ENCODE results near the gene ATRN. TPM values are rescaled to one million over a fixed set of nuclear protein-coding genes. Genes with fewer than 3 reads are reported as not detected.

The ATRN gene
- total RNA-seq, 1 experiment from 2014 or later, result 19.9 TPM

- ChIA-PET POLR2A (no interaction called here), CTCF (no interaction called here)
- Mint-ChIP-seq H3K27me3 (ENCODE audit: low read depth) (no peaks in the 10 kb centered on the region; the same call in 1 of the 2 replicates), H3K36me3 (no peaks in the 10 kb centered on the region), H3K9me3 (no peaks in the 10 kb centered on the region), H3K27ac (no peak overlapping the region), H3K4me1 (peaks cover 11% of the 10 kb centered on the region), H3K4me3 (no peak overlapping the region)
- TF ChIP-seq PRDM15 (CRISPR knock-in tag; IDR thresholded peaks at IDR 0.05) (no peak), CREB1 (CRISPR knock-in tag; IDR thresholded peaks at IDR 0.05) (no peak), FOXK1 (CRISPR knock-in tag; IDR thresholded peaks at IDR 0.05) (no peak), FOXP4 (CRISPR knock-in tag; IDR thresholded peaks at IDR 0.05) (no peak), ARID4B (CRISPR knock-in tag; IDR thresholded peaks at IDR 0.05; ENCODE audit: borderline replicate concordance) (no peak), PREB (CRISPR knock-in tag; IDR thresholded peaks at IDR 0.05; ENCODE audit: borderline replicate concordance) (no peak), SP1 (CRISPR knock-in tag; conservative IDR thresholded peaks at IDR 0.05) (no peak), ZBTB21 (CRISPR knock-in tag; IDR thresholded peaks at IDR 0.05; ENCODE audit: borderline replicate concordance) (no peak), EMX1 (CRISPR knock-in tag; IDR thresholded peaks at IDR 0.05) (no peak)
- no peak for ATAC-seq
- DNase-seq (ENCODE audit: low spot score), result no peak
Measured at GRCh38 chr20:3456648-3457047, 14.2 kb upstream of the ATRN start.

- POLR2A ChIA-PET, result no interaction called here
- Mint-ChIP-seq H3K27me3 (ENCODE audit: low read depth) (no peaks in the 10 kb centered on the region), H3K27ac (no peak overlapping the region), H3K4me3 (no peak overlapping the region), H3K9me3 (no peaks in the 10 kb centered on the region), H3K36me3 (no peaks in the 10 kb centered on the region), H3K4me1 (peaks cover 9% of the 10 kb centered on the region)
- DNase-seq (ENCODE audit: low spot score) (no peak), ATAC-seq (no peak)
- CTCF ChIA-PET, result no interaction called here
- TF ChIP-seq RORB (CRISPR knock-in tag; IDR thresholded peaks at IDR 0.05) (no peak), ERG (CRISPR knock-in tag; IDR thresholded peaks at IDR 0.05) (no peak), SMAD4 (CRISPR knock-in tag; IDR thresholded peaks at IDR 0.05) (no peak), IRF2 (CRISPR knock-in tag; IDR thresholded peaks at IDR 0.05; ENCODE audit: borderline replicate concordance, low read depth) (no peak), ZNF512 (CRISPR knock-in tag; IDR thresholded peaks at IDR 0.05; ENCODE audit: borderline replicate concordance) (no peak), NFATC4 (CRISPR knock-in tag; IDR thresholded peaks at IDR 0.05) (no peak), EMX1 (CRISPR knock-in tag; IDR thresholded peaks at IDR 0.05) (no peak)
Measured at GRCh38 chr20:3459881-3460307, 10.9 kb upstream of the ATRN start.
